RWPE1 (cell line): ENCODE results near the gene ITPR3.

Experiments
- CTCF ChIA-PET: fragments of 350-600 bp; sonication (Branson Sonifier 250); formaldehyde crosslinking; extraction: SDS; loops from one replicate; lab custom pipeline; 2021; lab: Yijun Ruan, JAX
- POLR2A ChIA-PET: fragments of 400-600 bp; formaldehyde crosslinking; extraction: SDS; loops from one replicate; lab custom pipeline; 2020; ENCODE audit warnings: antibody characterized with exemption; ENCODE audit not compliant: low non-redundant PET; lab: Yijun Ruan, JAX
- DNase-seq: peaks from one replicate; pipeline ENCODE4 v3.0.0; 2012; ENCODE audit warnings: low spot score
- H3K27ac ChIP-seq: fragments of 450-650 bp; 2 replicates; pipeline ENCODE4 v1.5.1; 2017
- TF ChIP-seq, protein P1 (sequence below): fragments of 450-650 bp; conservative IDR thresholded peaks from 2 replicates; pipeline ENCODE4 v1.5.1; 2017; ENCODE audit warnings: low read depth, mild to moderate bottlenecking

ITPR3 gene

GRCh38 chr6:33711140-33712129 lies 90.3 kb downstream of the ITPR3 start, which contains the start of gene UQCC2:
Gene UQCC2, minus strand, starts transcription at chr6:33711700. Its CDS starts 14 bp downstream, at chr6:33711686.
- TF ChIP-seq, protein P1, sequence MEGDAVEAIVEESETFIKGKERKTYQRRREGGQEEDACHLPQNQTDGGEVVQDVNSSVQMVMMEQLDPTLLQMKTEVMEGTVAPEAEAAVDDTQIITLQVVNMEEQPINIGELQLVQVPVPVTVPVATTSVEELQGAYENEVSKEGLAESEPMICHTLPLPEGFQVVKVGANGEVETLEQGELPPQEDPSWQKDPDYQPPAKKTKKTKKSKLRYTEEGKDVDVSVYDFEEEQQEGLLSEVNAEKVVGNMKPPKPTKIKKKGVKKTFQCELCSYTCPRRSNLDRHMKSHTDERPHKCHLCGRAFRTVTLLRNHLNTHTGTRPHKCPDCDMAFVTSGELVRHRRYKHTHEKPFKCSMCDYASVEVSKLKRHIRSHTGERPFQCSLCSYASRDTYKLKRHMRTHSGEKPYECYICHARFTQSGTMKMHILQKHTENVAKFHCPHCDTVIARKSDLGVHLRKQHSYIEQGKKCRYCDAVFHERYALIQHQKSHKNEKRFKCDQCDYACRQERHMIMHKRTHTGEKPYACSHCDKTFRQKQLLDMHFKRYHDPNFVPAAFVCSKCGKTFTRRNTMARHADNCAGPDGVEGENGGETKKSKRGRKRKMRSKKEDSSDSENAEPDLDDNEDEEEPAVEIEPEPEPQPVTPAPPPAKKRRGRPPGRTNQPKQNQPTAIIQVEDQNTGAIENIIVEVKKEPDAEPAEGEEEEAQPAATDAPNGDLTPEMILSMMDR = peak; percentile 87
- H3K27ac ChIP-seq = peak within 1 kb of the TSS; percentile 91
- DNase-seq = peak; percentile 98
- ChIA-PET CTCF (interaction anchor here (0.5 to 1.9 kb wide), 27 partner anchors 11 to 530 kb away, joined by 3 to 40 read pairs (median 4); partner anchors contain the start of genes BAK1 and IP6K3), POLR2A (interaction anchor here (0.5 to 1.0 kb wide), 3 partner anchors 58 to 121 kb away, joined by 3 to 4 read pairs (median 3); no protein-coding TSS in a partner anchor)

- ChIA-PET CTCF (no interaction called here), POLR2A (no interaction called here)
- no peak for DNase-seq
- TF ChIP-seq, protein P1 = no peak
- H3K27ac ChIP-seq = no peak overlapping the region
Measured at GRCh38 chr6:33712914-33713313, 91.8 kb downstream of the ITPR3 start.

- no peak for DNase-seq
- CTCF ChIA-PET = interaction anchor here (1.4 kb wide), 1 partner anchor 30 kb away, joined by 12 read pairs; no protein-coding TSS in a partner anchor
- H3K27ac ChIP-seq = no peak overlapping the region
- POLR2A ChIA-PET = no interaction called here
- TF ChIP-seq, protein P1 = no peak
Measured at GRCh38 chr6:33713786-33714185, 92.7 kb downstream of the ITPR3 start.

- no peak for DNase-seq
- no peak overlapping the region for H3K27ac ChIP-seq
- POLR2A ChIA-PET = no interaction called here
- TF ChIP-seq, protein P1 = no peak
- CTCF ChIA-PET = interaction anchor here (0.7 to 1.4 kb wide), 3 partner anchors 29 to 47 kb away, joined by 4 to 12 read pairs (median 4); no protein-coding TSS in a partner anchor
Measured at GRCh38 chr6:33714385-33715040, 93.4 kb downstream of the ITPR3 start.

- CTCF ChIA-PET = interaction anchor here (0.7 to 1.1 kb wide), 4 partner anchors 16 to 46 kb away, joined by 3 to 5 read pairs (median 3); no protein-coding TSS in a partner anchor
- POLR2A ChIA-PET = no interaction called here
Measured at GRCh38 chr6:33716379-33716778, 95.3 kb downstream of the ITPR3 start.

More at GRCh38 chr6:33716379-33716778, 95.3 kb downstream of the ITPR3 start:
- H3K27ac ChIP-seq = peak overlapping the region; percentile 44
- DNase-seq = peak; percentile 67
- TF ChIP-seq, protein P1 = no peak
